Measurements from ENCODE around the gene C1D.
A peak's percentile ranks its signal among the peaks of the same experiment; 100 is the strongest.

Gene C1D

DNA sequence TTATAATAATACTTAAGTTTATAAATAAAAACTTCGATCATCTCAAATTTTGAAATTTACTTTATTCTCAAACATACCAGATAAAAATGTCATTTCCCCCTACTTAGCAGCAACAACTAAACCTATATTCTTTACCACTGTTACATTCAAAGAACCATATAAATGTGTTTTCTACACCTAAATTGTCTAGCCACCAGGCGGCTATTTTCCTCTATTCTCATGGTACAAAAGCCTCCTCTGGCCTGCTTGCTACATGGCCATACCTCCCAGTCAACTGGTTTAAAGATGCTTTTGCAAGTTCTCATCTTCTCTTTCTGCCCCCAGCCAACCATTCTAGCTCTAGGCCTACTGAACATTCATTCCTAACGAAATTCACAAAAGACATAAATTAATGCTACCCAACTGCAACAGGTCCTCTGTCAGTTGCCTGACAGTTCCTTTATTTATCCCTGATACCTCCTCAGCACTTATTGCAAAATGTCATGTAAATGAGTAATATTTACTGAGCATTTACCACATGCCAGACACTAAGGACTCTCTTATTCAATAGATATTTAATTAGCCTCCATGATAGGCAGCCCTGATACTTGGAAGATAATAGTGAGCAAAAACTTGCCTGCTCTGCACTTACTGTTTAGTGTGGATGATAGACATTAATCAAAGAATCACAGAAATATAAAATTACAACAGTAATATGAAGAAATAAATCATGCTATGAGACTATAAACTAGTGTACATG lies 5.0 kb downstream of the C1D start:
- DNase-seq, result no peak

- DNase-seq, result no peak
Measured at GRCh38 chr2:68052717-68053422, 9.9 kb downstream of the C1D start.

DNA sequence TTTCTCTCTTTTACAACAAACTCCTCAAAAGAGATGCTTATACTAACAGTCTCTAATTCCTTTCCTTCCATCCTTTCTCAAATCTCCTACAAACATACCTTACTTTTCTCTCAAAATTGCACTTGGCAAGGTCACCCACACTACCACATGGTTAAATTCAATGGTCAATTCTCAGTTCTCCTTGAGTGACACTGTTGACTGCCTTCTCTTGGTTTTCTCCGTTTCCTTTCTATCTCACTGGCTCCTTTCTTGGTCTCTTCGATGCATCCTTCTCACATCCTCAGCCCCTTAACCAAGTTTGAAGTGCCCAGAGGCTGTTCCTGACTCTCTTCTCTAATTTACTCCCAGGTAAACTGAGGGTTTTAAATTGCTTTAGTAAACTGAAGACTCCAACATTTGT lies 12.5 kb downstream of the C1D start:
- no peak for DNase-seq

DNA sequence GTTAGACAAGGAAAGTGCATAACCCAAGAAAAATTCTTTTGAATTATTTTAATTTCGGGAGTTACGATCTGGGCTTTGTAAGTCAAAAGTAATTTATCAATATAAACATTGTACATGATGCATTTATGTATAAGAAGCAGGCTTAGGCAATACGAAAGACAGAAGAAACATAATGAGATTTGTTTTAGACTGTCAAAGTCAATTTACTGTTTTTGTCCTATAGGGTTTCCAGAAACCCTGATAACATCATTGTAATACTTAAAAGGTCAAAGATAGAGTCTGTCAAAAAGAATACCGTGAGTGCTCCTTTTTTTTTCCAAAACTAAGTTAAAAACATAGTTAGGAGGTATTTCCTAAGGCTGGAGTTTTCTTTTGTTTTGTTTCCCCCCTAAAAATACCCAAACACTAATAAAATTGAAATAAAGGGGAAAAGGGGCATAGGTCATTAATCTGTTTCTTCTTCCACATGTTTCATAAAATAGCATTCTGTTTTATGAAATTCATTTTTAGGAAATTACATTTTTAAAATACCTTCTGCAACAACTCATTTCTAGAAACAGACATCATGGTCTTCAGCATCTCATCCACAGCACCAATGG lies 16.1 kb downstream of the C1D start:
- DNase-seq, result no peak

DNA sequence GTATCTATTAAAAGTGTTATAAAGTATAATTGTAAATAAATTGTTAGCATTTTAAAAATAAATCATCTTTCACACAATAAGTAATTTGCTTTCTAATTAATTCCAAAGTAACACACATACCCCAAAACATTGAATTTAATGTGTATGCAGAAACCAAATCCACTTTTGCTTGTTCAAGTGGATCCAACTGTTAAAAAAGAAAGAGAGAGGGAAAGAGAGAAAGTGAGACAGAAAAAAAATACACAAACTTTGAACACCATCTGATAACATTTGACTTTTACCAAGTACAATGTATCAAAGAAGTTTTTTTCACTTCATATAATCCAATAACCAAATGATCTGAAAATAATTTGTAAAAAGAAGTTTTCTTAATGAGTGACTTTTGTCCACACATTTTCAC lies 16.6 kb downstream of the C1D start:
- DNase-seq, result no peak

DNA sequence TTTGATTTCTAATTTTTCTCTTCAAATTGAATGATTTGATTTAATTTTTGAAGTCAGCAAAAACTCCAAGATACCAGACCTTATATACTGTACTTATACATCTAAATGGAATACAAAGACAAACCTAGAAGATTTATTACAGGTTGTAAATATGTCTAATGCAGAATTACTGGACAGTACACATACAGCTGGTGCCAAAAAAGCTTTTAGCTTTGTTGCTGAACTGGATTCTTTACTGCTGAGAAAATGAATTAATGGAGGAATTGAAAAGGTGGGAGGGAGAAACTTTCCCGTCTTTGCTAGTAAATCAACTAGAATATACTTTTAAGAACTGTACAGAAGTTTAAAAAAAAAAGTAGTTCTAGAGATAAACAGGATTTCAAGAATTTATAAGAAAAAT lies 17.5 kb downstream of the C1D start:
- DNase-seq, result peak; percentile 85

DNA sequence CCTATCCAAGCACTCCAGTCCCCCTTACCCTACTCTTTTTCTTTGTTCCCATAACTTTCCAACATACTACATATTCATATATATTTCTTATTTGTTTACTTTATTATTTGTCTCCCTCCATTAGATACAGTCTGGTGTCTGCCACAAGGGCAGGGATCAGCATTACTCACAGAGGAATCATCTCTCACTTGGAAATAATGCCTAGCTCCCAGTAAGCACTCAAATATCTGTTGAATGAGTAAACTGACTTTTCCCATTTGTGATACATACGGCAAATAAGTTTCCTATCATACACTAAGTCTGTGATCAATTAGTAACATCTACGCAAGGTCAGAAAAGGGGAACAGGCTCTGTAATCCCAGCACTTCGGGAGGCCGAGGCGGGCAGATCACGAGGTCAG lies 18.7 kb downstream of the C1D start:
- DNase-seq, result no peak

- no peak for DNase-seq
Measured at GRCh38 chr2:68043695-68044094, 19.1 kb downstream of the C1D start.

- DNase-seq, result no peak
Measured at GRCh38 chr2:68043032-68043431, 19.8 kb downstream of the C1D start.

- DNase-seq, result no peak
Measured at GRCh38 chr2:68041704-68042245, 21.0 kb downstream of the C1D start.

- DNase-seq, result no peak
Measured at GRCh38 chr2:68040078-68040477, 22.7 kb downstream of the C1D start.

DNA sequence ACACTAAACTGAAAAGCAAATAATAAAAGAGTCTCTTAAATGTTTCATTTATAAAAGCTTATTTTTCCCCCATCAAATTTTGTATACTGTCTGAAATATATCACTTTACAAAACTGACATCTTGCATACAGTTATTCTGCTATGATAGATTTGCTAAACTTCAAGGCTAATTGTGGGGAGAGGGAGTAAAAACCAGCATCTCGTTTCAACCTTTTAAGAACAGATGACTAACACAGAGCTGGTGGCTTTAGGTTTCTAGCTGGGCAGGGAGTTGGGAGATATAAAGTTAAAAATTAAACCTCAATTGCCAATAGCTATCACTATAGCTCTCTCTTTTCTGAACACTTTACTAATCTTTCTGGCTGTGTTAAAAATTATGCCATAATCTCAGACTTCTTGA lies 23.5 kb downstream of the C1D start:
- no peak for DNase-seq

GRCh38 chr2:68032702-68033101 lies 30.1 kb downstream of the C1D start:
- DNase-seq, result no peak

- DNase-seq, result no peak
Measured at GRCh38 chr2:68031542-68032160, 31.2 kb downstream of the C1D start.

DNA sequence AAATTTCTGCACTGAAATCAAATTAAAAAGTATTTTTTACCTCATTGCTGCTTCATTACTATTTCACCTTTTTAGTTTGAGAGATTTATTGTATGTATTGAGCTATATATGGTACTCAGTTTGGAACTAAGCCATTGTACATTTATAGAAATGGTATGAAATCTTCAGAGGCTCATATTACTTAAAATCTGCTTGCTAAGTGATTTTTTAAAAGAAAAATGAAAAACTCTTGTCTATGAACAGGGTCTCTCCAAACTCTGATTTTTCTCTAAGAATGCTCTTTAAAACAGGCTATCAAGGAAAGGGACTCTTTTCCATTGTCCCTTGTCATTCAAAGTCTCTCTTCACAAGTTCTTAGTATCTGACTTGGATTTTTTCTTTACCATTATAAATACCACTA lies 31.8 kb downstream of the C1D start:
- DNase-seq, result no peak

DNA sequence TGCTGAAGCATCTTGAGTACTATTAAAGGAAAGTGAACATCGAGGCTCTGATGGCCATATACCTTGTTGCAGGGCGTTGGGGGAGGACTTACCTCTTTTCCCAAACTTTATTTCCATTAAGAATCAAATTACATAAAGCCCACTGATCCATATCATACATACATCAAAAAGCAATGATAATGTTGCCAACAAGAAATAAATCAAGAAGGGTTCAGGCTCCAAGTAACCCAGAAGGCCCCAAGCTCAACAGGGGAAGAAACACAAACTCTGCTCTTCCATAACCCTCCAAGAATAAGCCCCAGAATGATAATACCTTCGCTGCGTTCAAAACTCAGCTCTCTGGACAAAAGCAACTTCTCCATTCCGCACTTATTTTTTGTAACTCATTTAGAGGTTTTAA lies 32.3 kb downstream of the C1D start:
- DNase-seq, result no peak

GRCh38 chr2:68027959-68028358 lies 34.8 kb downstream of the C1D start:
- DNase-seq, result no peak

- DNase-seq, result no peak
Measured at GRCh38 chr2:68024450-68024849, 38.4 kb downstream of the C1D start.

- DNase-seq, result no peak
Measured at GRCh38 chr2:68023904-68024303, 38.9 kb downstream of the C1D start.

- no peak for DNase-seq
Measured at GRCh38 chr2:68018727-68019126, 44.1 kb downstream of the C1D start.

GRCh38 chr2:68009526-68009925 lies 53.3 kb downstream of the C1D start:
- DNase-seq, result no peak

GRCh38 chr2:68000170-68000825 lies 62.5 kb downstream of the C1D start:
- no peak for DNase-seq

DNA sequence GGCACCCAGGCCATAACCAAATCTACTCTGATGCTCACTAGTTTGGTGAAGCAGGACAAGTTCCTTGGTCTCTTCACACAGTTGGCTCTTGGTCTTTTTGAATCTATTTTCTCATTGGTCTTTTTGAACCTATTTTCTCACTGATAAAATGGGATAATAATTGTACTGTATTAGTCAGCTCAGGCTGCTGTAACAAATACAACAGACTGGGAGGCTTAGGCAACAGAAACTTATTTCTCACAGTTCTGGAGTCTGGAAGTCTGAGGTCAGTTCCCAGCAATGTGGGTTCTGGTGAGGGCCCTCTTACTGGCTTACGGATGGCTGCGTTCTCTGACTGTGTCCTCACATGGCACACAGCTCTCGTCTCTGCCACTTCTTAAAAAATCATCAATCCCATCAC lies 63.5 kb downstream of the C1D start:
- no peak for DNase-seq
